ENCODE results near the gene SH3BP4. TPM values are rescaled to one million over a fixed set of nuclear protein-coding genes. Genes with fewer than 3 reads are reported as not detected.

SH3BP4 gene
- total and polyA plus RNA-seq, 2 of the 13 experiments (the other 11 are each of a cell fraction or from before 2014, with no cell fraction given): 34.6 to 99.1 TPM

- TF ChIP-seq FOXO4 (CRISPR knock-in tag; conservative IDR thresholded peaks at IDR 0.05): 0 out of 2 replicates have a peak, but pooled peaks have one; percentile 48
- 0 out of 2 replicates have a peak, but pooled peaks have one; percentile 8 for TF ChIP-seq ZBTB14 (CRISPR knock-in tag; IDR thresholded peaks at IDR 0.05)
- no peak for TF ChIP-seq PLRG1 (conservative IDR thresholded peaks at IDR 0.05)
- TF ChIP-seq NR3C1 (CRISPR knock-in tag; IDR thresholded peaks at IDR 0.05): no peak
- TF ChIP-seq, protein P1, sequence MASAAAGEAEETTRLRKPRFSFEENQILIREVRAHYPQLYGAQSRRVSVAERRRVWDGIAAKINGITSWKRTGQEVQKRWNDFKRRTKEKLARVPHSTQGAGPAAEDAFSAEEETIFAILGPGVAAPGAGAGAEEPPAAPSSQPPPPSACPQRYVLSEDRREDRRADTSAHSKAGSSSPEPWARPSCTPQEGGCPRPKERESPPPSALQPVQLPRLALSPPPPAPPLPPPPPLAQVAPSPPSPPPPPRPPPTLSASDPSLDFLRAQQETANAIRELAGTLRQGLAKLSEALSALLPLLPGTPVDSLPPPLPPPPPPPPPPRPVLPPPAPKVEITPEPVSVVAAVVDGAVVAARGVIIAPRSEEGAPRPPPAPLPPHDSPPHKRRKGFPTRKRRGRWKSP (CRISPR knock-in tag; IDR thresholded peaks at IDR 0.05): 0 out of 2 replicates have a peak, but pooled peaks have one; percentile 32
- 0 out of 2 replicates have a peak, but pooled peaks have one; percentile 43 for TF ChIP-seq ZNF501 (CRISPR knock-in tag; IDR thresholded peaks at IDR 0.05)
- TF ChIP-seq ZSCAN29 (CRISPR knock-in tag; conservative IDR thresholded peaks at IDR 0.05): no peak
- TF ChIP-seq, protein P2, sequence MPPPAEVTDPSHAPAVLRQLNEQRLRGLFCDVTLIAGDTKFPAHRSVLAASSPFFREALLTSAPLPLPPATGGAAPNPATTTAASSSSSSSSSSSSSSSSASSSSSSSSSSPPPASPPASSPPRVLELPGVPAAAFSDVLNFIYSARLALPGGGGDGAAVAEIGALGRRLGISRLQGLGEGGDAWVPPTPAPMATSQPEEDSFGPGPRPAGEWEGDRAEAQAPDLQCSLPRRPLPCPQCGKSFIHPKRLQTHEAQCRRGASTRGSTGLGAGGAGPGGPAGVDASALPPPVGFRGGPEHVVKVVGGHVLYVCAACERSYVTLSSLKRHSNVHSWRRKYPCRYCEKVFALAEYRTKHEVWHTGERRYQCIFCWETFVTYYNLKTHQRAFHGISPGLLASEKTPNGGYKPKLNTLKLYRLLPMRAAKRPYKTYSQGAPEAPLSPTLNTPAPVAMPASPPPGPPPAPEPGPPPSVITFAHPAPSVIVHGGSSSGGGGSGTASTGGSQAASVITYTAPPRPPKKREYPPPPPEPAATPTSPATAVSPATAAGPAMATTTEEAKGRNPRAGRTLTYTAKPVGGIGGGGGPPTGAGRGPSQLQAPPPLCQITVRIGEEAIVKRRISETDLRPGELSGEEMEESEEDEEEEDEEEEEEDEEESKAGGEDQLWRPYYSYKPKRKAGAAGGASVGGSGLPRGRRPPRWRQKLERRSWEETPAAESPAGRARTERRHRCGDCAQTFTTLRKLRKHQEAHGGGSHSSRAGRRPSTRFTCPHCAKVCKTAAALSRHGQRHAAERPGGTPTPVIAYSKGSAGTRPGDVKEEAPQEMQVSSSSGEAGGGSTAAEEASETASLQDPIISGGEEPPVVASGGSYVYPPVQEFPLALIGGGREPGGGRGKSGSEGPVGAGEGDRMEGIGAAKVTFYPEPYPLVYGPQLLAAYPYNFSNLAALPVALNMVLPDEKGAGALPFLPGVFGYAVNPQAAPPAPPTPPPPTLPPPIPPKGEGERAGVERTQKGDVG (CRISPR knock-in tag; IDR thresholded peaks at IDR 0.05; ENCODE audit: borderline replicate concordance): 0 out of 2 replicates have a peak, but pooled peaks have one; percentile 33
- TF ChIP-seq ZNF557 (CRISPR knock-in tag; IDR thresholded peaks at IDR 0.05): no peak
- TF ChIP-seq ZNF326 (CRISPR knock-in tag; IDR thresholded peaks at IDR 0.05; ENCODE audit: borderline replicate concordance): no peak
- no peak for TF ChIP-seq ZNF138 (CRISPR knock-in tag; IDR thresholded peaks at IDR 0.05; ENCODE audit: low read depth)
- TF ChIP-seq, protein P3, sequence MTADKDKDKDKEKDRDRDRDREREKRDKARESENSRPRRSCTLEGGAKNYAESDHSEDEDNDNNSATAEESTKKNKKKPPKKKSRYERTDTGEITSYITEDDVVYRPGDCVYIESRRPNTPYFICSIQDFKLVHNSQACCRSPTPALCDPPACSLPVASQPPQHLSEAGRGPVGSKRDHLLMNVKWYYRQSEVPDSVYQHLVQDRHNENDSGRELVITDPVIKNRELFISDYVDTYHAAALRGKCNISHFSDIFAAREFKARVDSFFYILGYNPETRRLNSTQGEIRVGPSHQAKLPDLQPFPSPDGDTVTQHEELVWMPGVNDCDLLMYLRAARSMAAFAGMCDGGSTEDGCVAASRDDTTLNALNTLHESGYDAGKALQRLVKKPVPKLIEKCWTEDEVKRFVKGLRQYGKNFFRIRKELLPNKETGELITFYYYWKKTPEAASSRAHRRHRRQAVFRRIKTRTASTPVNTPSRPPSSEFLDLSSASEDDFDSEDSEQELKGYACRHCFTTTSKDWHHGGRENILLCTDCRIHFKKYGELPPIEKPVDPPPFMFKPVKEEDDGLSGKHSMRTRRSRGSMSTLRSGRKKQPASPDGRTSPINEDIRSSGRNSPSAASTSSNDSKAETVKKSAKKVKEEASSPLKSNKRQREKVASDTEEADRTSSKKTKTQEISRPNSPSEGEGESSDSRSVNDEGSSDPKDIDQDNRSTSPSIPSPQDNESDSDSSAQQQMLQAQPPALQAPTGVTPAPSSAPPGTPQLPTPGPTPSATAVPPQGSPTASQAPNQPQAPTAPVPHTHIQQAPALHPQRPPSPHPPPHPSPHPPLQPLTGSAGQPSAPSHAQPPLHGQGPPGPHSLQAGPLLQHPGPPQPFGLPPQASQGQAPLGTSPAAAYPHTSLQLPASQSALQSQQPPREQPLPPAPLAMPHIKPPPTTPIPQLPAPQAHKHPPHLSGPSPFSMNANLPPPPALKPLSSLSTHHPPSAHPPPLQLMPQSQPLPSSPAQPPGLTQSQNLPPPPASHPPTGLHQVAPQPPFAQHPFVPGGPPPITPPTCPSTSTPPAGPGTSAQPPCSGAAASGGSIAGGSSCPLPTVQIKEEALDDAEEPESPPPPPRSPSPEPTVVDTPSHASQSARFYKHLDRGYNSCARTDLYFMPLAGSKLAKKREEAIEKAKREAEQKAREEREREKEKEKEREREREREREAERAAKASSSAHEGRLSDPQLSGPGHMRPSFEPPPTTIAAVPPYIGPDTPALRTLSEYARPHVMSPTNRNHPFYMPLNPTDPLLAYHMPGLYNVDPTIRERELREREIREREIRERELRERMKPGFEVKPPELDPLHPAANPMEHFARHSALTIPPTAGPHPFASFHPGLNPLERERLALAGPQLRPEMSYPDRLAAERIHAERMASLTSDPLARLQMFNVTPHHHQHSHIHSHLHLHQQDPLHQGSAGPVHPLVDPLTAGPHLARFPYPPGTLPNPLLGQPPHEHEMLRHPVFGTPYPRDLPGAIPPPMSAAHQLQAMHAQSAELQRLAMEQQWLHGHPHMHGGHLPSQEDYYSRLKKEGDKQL (CRISPR knock-in tag; IDR thresholded peaks at IDR 0.05; ENCODE audit: low read depth): no peak
- no peak for TF ChIP-seq STAT5B (CRISPR knock-in tag; IDR thresholded peaks at IDR 0.05)
- TF ChIP-seq ZNF782 (CRISPR knock-in tag; IDR thresholded peaks at IDR 0.05; ENCODE audit: borderline replicate concordance): no peak
- no peak for TF ChIP-seq NR2C2 (CRISPR knock-in tag; IDR thresholded peaks at IDR 0.05; ENCODE audit: borderline replicate concordance)
Observed at GRCh38 chr2:234953116-234954031, 1.6 kb downstream of the SH3BP4 start (continued).

Data from HepG2 (cell line).